Testis (tissue), 3 donors: ENCODE measurements around the gene RER1. TPM values are rescaled to one million over a fixed set of nuclear protein-coding genes. Genes with fewer than 3 reads are reported as not detected.

Experiments
- DNase-seq: peaks from one replicate; pipeline ENCODE4 v3.0.0-alpha.2; 2019
- H3K27ac ChIP-seq, 2 donors: fragments of 200-600 bp; sonication (generic); one replicate each; pipeline ENCODE4 v1.5.1; 2019
- H3K27me3 ChIP-seq: fragments of 200-600 bp; sonication (generic); one replicate; pipeline ENCODE4 v1.5.1; 2019
- H3K36me3 ChIP-seq: fragments of 200-600 bp; sonication (generic); one replicate; pipeline ENCODE4 v1.5.1; 2017; ENCODE audit warnings: low read depth; ENCODE audit errors: missing control alignments
- H3K4me1 ChIP-seq: fragments of 200-600 bp; sonication (generic); one replicate; pipeline ENCODE4 v1.5.1; 2019
- H3K4me3 ChIP-seq, 2 donors: fragments of 200-600 bp; sonication (generic); one replicate each; pipeline ENCODE4 v1.5.1; 2017 to 2019
- H3K9me3 ChIP-seq: fragments of 200-600 bp; sonication (generic); one replicate; pipeline ENCODE4 v1.5.1; 2017
- POLR2A ChIP-seq: fragments of 450-650 bp; IDR thresholded peaks from one replicate; pipeline ENCODE4 v1.6.1; 2017; ENCODE audit warnings: antibody characterized with exemption, mild to moderate bottlenecking, moderate library complexity
- WGBS, 2 donors: methylation state at CpG; one replicate each; pipeline ENCODE4 v1.1.5; 2018; 5-methylcytosine and 5-hydroxymethylcytosine counted together
- intact Hi-C: fragments of 100-400 bp; cut with DNase I; formaldehyde crosslinking; loops from one replicate; pipeline ENCODE4 v1.15.1; 2023; ENCODE audit warnings: low total_unique reads
- polyA plus RNA-seq: library from polyadenylated mRNA; stranded (reverse); fragments of 350-450 nt; fragmentation: Illumina TruSeq; extraction: RNeasy Lipid Tissue Mini Kit (QIAGEN cat#74804); gene quantifications from one replicate; pipeline ENCODE4 v1.2.3, GENCODE V29; 2014; ENCODE audit warnings: low read depth, low replicate concordance; ENCODE audit not compliant: insufficient read depth
- total RNA-seq, 2 donors: library from RNA; depleted of rRNA; stranded (reverse); fragments of >200 nt; gene quantifications; one replicate each; pipeline ENCODE4 v1.2.3, GENCODE V29; 2016
- TF ChIP-seq, protein P1 (sequence below), 3 experiments: fragments of 450-650 bp in 2 of 3; fragments of 200-600 bp in 1 of 3; sonication (generic) in 1 of 3; IDR thresholded peaks; one replicate each; pipeline ENCODE4 v1.5.1; 2016 to 2019; ENCODE audit warnings: antibody characterized with exemption in 3 of 3, mild to moderate bottlenecking in 2 of 3, moderate library complexity in 1 of 3

The RER1 gene
- total and polyA plus RNA-seq, 3 donors from 2014 or later: 89.9 to 262 (median 104) TPM

GRCh38 chr1:2363847-2364513 lies 27.7 kb upstream of the RER1 start:
- intact Hi-C loops: no loop called here
- H3K9me3 ChIP-seq: no peaks in the 10 kb centered on the region
- no peak for TF ChIP-seq POLR2A
- TF ChIP-seq, protein P1, sequence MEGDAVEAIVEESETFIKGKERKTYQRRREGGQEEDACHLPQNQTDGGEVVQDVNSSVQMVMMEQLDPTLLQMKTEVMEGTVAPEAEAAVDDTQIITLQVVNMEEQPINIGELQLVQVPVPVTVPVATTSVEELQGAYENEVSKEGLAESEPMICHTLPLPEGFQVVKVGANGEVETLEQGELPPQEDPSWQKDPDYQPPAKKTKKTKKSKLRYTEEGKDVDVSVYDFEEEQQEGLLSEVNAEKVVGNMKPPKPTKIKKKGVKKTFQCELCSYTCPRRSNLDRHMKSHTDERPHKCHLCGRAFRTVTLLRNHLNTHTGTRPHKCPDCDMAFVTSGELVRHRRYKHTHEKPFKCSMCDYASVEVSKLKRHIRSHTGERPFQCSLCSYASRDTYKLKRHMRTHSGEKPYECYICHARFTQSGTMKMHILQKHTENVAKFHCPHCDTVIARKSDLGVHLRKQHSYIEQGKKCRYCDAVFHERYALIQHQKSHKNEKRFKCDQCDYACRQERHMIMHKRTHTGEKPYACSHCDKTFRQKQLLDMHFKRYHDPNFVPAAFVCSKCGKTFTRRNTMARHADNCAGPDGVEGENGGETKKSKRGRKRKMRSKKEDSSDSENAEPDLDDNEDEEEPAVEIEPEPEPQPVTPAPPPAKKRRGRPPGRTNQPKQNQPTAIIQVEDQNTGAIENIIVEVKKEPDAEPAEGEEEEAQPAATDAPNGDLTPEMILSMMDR (IDR thresholded peaks at IDR 0.05): no peak
- 98 to 100% methylated on average over 2 of the region's 2 CpGs for WGBS, 2 donors
- H3K36me3 ChIP-seq: no peaks in the 10 kb centered on the region
- H3K4me3 ChIP-seq: no peak overlapping the region
- no peak overlapping the region for H3K27ac ChIP-seq
- no peaks in the 10 kb centered on the region for H3K27me3 ChIP-seq
- H3K4me1 ChIP-seq: peaks cover 4% of the 10 kb centered on the region
- DNase-seq: no peak

DNA sequence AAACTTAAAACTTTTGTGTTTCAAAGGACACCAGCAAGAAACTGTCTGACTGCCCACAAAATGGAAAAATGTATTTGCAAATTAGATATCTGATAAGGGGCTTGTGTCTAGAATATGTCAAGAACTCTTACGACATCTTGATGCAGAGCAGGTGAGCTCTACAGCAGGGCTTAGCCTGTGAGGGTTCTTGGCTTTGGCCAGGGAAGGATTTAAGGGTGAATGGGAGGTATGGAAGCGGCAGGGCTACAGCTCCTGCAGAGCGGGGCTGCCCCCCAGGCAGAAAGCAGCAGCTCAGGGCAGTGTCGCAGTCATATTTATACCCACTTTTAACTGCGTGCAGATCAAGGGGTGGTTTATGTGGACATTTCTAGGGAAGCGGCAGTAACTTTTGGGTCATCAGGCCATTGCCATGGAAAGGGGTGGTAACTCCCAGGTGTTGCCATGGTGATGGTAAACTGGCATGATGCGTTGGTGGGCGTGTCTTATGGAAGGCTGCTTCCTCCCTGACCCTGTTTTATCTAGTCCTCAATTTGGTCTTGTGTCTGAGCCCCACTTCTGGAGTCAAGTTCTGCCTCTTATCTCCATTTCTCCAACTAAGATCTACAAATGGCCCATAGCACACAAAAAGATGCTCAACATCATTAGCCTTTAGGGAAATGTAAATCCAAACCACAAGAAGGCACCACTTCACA lies 23.4 kb upstream of the RER1 start:
- Histone ChIP-seq H3K27me3 (no peaks in the 10 kb centered on the region), H3K27ac (no peak overlapping the region), H3K4me1 (no peaks in the 10 kb centered on the region), H3K4me3 (no peak overlapping the region), H3K36me3 (no peaks in the 10 kb centered on the region), H3K9me3 (no peaks in the 10 kb centered on the region)
- no peak for TF ChIP-seq POLR2A
- TF ChIP-seq, protein P1 (IDR thresholded peaks at IDR 0.05): no peak
- intact Hi-C loops: no loop called here
- no peak for DNase-seq
- 95% methylated on average over 8 of the region's 8 CpGs for WGBS, 2 donors

DNA sequence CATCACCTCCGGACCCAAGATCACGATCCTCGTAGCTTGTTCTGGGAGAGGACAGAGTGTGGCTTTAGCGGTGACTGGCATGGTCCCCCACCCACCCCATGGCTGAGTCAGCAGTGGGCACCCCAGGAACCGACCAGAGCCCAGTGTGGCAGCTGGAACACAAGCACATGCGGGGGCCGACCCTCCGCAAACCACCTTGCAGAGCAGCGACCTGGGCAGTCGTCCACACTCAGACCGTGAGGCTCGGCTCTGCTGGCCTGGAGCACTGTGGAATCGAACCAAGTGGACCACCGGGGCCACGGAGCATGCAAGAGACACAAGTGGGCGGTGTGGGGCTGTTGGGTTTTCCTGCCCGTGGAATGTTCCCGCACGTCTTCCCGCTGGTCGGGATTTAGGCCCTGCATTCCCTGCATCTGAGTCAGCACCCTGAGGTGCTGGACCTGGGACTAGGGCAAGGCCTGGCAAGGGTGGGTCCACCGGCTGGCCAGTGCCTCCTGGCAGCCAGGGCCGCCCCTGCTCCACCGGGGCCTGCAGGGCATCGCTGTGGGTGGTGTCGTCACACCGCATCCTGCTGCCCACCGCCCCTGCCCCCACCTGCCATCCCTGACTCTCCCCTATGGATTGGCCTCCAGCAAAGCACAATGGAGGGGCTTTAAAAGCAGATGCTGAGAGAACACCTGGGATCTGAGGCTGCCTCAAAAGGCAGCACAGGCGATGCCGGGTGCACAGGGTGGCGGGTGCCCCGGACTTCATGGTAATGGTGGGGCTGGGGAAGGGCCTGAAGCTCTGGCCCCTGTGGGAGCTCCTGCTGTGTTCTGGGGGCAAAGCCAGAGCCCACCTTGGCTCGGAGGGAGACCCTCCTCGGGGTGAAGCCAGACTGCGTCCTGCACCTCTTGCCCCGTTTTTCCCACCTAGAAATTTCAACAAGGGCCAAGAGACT lies 18.8 kb upstream of the RER1 start:
- Histone ChIP-seq H3K4me3 (no peak overlapping the region), H3K9me3 (no peaks in the 10 kb centered on the region), H3K27me3 (no peaks in the 10 kb centered on the region), H3K4me1 (no peaks in the 10 kb centered on the region), H3K36me3 (no peaks in the 10 kb centered on the region), H3K27ac (no peak overlapping the region)
- intact Hi-C loops: no loop called here
- WGBS, 2 donors: 94 to 97% methylated on average over 10 to 36 of the region's 36 CpGs
- no peak for TF ChIP-seq POLR2A
- TF ChIP-seq, protein P1 (IDR thresholded peaks at IDR 0.05): no peak
- DNase-seq: no peak

- H3K27ac ChIP-seq: no peak overlapping the region
- no peaks in the 10 kb centered on the region for H3K9me3 ChIP-seq
- 94 to 96% methylated on average over 11 to 20 of the region's 20 CpGs for WGBS, 2 donors
- no peaks in the 10 kb centered on the region for H3K27me3 ChIP-seq
- no peak overlapping the region for H3K4me3 ChIP-seq
- TF ChIP-seq, protein P1 (IDR thresholded peaks at IDR 0.05): no peak
- TF ChIP-seq POLR2A: no peak
- no peaks in the 10 kb centered on the region for H3K36me3 ChIP-seq
- intact Hi-C loops: no loop called here
- no peak for DNase-seq
- no peaks in the 10 kb centered on the region for H3K4me1 ChIP-seq
Measured at GRCh38 chr1:2373551-2374251, 17.9 kb upstream of the RER1 start.
